ENCODE measurements around the gene ADAMTS14.
A peak's percentile ranks its signal among the peaks of the same experiment; 100 is the strongest.
"Not testable (repeated sequence)": the region's sequence is repeated elsewhere in the genome, so short reads cannot be mapped to it uniquely, and the experiment has no call there.

ADAMTS14 gene

GRCh38 chr10:70753026-70753663, 80.8 kb downstream of the ADAMTS14 start:
- peak in 1 of 2 donors; percentile 6 for DNase-seq

GRCh38 chr10:70753841-70754621, 81.7 kb downstream of the ADAMTS14 start:
- DNase-seq = no peak

- DNase-seq = no peak
Observed at GRCh38 chr10:70756700-70757360, 84.5 kb downstream of the ADAMTS14 start.

GRCh38 chr10:70757856-70758255, 85.5 kb downstream of the ADAMTS14 start:
- DNase-seq = no peak

- DNase-seq = peak; percentile 61 to 72
Observed at GRCh38 chr10:70758757-70759514, 86.6 kb downstream of the ADAMTS14 start.

GRCh38 chr10:70759781-70760180, 87.5 kb downstream of the ADAMTS14 start:
- DNase-seq = no peak

GRCh38 chr10:70760271-70760787, 88.0 kb downstream of the ADAMTS14 start:
- DNase-seq = no peak

- DNase-seq = no peak
Observed at GRCh38 chr10:70761031-70761601, 88.8 kb downstream of the ADAMTS14 start.

GRCh38 chr10:70761727-70762350, 89.5 kb downstream of the ADAMTS14 start:
- no peak for DNase-seq

GRCh38 chr10:70762441-70763175, 90.3 kb downstream of the ADAMTS14 start:
- DNase-seq = no peak

GRCh38 chr10:70763567-70763966, 91.3 kb downstream of the ADAMTS14 start:
- DNase-seq = no peak

- DNase-seq = no peak
Observed at GRCh38 chr10:70765794-70766594, 93.7 kb downstream of the ADAMTS14 start.

GRCh38 chr10:70768026-70768685, 95.8 kb downstream of the ADAMTS14 start:
- not testable (repeated sequence) for DNase-seq

- no peak for DNase-seq
Observed at GRCh38 chr10:70769121-70769520, 96.8 kb downstream of the ADAMTS14 start.

GRCh38 chr10:70770001-70770400, 97.7 kb downstream of the ADAMTS14 start:
- no peak for DNase-seq

GRCh38 chr10:70770516-70770915, 98.2 kb downstream of the ADAMTS14 start:
- not testable (repeated sequence) for DNase-seq

- no peak for DNase-seq
Observed at GRCh38 chr10:70771311-70772194, 99.2 kb downstream of the ADAMTS14 start.

- no peak for DNase-seq
Observed at GRCh38 chr10:70772627-70773026, 100.3 kb downstream of the ADAMTS14 start.

GRCh38 chr10:70773461-70773860, 101.2 kb downstream of the ADAMTS14 start:
- DNase-seq = no peak

All from CD4-positive, alpha-beta T cell treated with Interferon alpha-2 for 1 hour (primary cell).